HEK293T (cell line): ENCODE data around the gene TCF12.

ENCODE experiments used
- CTCF ChIA-PET: fragments of 350-600 bp; formaldehyde crosslinking; extraction: SDS; loops from one replicate; lab custom pipeline; 2021; ENCODE audit warnings: antibody characterized with exemption, inconsistent platforms; lab: Yijun Ruan, JAX
- POLR2A ChIA-PET: fragments of 350-600 bp; formaldehyde crosslinking; extraction: SDS; loops from one replicate; lab custom pipeline; 2020; ENCODE audit warnings: antibody characterized with exemption, inconsistent platforms; lab: Yijun Ruan, JAX
- DNase-seq: peaks from one replicate; pipeline ENCODE4 v3.0.0; 2012; ENCODE audit warnings: mixed read lengths; ENCODE audit errors: extremely low spot score
- ARNT ChIP-seq: fragments of 450-650 bp; IDR thresholded peaks from 2 replicates; pipeline ENCODE4 v1.6.1; 2017; ENCODE audit warnings: mild to moderate bottlenecking
- BHLHE40 ChIP-seq: fragments of 450-650 bp; IDR thresholded peaks from 2 replicates; pipeline ENCODE4 v1.6.1; 2016; ENCODE audit warnings: mild to moderate bottlenecking, moderate library complexity, borderline replicate concordance
- CTBP1 ChIP-seq: fragments of 450-650 bp; IDR thresholded peaks from 2 replicates; pipeline ENCODE4 v1.6.1; 2016; ENCODE audit warnings: borderline replicate concordance
- ELF4 ChIP-seq: fragments of 450-650 bp; IDR thresholded peaks from 2 replicates; pipeline ENCODE4 v1.6.1; 2017; ENCODE audit warnings: antibody characterized with exemption
- FOXA1 ChIP-seq: fragments of 450-650 bp; IDR thresholded peaks from 2 replicates; pipeline ENCODE4 v1.6.1; 2016; ENCODE audit warnings: mild to moderate bottlenecking
- FOXK2 ChIP-seq: fragments of 450-650 bp; IDR thresholded peaks from 2 replicates; pipeline ENCODE4 v1.6.1; 2016; ENCODE audit warnings: mild to moderate bottlenecking
- FOXM1 ChIP-seq: fragments of 450-650 bp; IDR thresholded peaks from 2 replicates; pipeline ENCODE4 v1.6.1; 2017; ENCODE audit warnings: mild to moderate bottlenecking, borderline replicate concordance
- HDGF ChIP-seq: fragments of 450-650 bp; IDR thresholded peaks from 2 replicates; pipeline ENCODE4 v1.6.1; 2017; ENCODE audit warnings: antibody characterized with exemption, borderline replicate concordance
- L3MBTL2 ChIP-seq: fragments of 450-650 bp; conservative IDR thresholded peaks from 2 replicates; pipeline ENCODE4 v1.6.1; 2016; ENCODE audit warnings: mild to moderate bottlenecking
- LEF1 ChIP-seq: fragments of 450-650 bp; IDR thresholded peaks from 2 replicates; pipeline ENCODE4 v1.6.1; 2017; ENCODE audit warnings: mild to moderate bottlenecking, borderline replicate concordance
- NFRKB ChIP-seq: fragments of 450-650 bp; IDR thresholded peaks from 2 replicates; pipeline ENCODE4 v1.6.1; 2016; ENCODE audit warnings: mild to moderate bottlenecking, moderate library complexity
- SP1 ChIP-seq: fragments of 450-650 bp; IDR thresholded peaks from 2 replicates; pipeline ENCODE4 v1.6.1; 2017
- SUZ12 ChIP-seq: fragments of 450-650 bp; IDR thresholded peaks from 2 replicates; pipeline ENCODE4 v1.6.1; 2016; ENCODE audit warnings: mild to moderate bottlenecking
- TARDBP ChIP-seq: fragments of 450-650 bp; IDR thresholded peaks from 2 replicates; pipeline ENCODE4 v1.6.1; 2016
- ZNF384 ChIP-seq: fragments of 450-650 bp; IDR thresholded peaks from 2 replicates; pipeline ENCODE4 v1.6.1; 2016
- TF ChIP-seq, protein P1 (sequence below): fragments of 450-650 bp; IDR thresholded peaks from 2 replicates; pipeline ENCODE4 v1.6.1; 2016

Gene TCF12

DNA sequence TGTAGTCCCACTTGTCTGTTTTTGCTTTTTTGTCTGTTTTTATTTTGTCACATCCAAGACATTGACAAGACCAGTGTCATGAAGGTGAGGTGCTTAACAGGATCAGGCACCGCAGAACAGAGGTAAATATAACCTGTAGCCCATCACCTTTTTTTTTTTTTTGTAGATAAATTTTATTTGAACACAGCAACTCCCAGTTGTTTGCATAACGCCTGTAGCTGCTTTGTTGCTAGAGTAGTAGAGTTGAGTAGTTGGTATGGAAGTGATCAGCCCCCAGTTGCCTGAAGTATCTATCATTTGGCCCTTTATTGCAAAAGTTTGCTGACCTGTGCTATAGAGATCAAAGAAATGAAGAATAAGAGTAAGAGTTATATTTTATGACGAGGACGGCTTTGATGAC, 135.0 kb downstream of the TCF12 start:
- TF ChIP-seq FOXM1 (no peak), SP1 (no peak), L3MBTL2 (no peak), FOXA1 (no peak), ARNT (no peak), CTBP1 (no peak), LEF1 (no peak), BHLHE40 (no peak), SUZ12 (no peak), NFRKB (no peak), ELF4 (no peak), TARDBP (no peak), ZNF384 (no peak), HDGF (no peak), FOXK2 (no peak)
- TF ChIP-seq, protein P1, sequence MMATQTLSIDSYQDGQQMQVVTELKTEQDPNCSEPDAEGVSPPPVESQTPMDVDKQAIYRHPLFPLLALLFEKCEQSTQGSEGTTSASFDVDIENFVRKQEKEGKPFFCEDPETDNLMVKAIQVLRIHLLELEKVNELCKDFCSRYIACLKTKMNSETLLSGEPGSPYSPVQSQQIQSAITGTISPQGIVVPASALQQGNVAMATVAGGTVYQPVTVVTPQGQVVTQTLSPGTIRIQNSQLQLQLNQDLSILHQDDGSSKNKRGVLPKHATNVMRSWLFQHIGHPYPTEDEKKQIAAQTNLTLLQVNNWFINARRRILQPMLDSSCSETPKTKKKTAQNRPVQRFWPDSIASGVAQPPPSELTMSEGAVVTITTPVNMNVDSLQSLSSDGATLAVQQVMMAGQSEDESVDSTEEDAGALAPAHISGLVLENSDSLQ: no peak
- CTCF ChIA-PET: no interaction called here
- no peak for DNase-seq
- POLR2A ChIA-PET: no interaction called here

DNA sequence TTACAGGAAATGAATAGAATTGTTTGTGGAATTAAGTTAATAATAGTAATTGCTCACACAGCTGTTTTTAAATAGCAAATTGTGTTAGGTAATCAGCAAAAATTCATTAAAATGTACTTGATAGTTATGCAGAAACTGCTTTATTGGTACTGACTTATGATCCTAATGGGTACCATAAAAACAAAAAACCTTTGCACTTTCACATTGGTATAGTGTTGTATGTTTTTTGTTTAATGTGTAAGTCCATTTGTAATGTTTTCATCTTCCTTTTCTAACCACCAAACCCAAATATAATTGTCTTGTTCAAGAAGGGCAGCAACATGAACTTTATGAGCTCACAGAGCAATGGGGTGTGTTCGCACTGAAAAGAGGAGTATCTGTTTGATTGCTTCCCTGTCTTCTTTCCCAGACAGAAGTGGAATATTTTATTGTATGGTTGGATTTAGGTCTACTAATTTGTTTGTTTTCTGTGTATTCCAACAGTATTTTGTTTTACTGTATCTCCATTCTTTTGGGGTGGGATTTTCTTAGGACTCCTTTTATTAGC, 135.8 kb downstream of the TCF12 start:
- CTCF ChIA-PET: no interaction called here
- TF ChIP-seq ARNT (no peak), FOXA1 (no peak), L3MBTL2 (no peak), TARDBP (no peak), SUZ12 (no peak), FOXM1 (no peak), ZNF384 (no peak), ELF4 (no peak), LEF1 (no peak), SP1 (no peak), NFRKB (no peak), BHLHE40 (no peak), CTBP1 (no peak)
- TF ChIP-seq, protein P1: no peak

DNA sequence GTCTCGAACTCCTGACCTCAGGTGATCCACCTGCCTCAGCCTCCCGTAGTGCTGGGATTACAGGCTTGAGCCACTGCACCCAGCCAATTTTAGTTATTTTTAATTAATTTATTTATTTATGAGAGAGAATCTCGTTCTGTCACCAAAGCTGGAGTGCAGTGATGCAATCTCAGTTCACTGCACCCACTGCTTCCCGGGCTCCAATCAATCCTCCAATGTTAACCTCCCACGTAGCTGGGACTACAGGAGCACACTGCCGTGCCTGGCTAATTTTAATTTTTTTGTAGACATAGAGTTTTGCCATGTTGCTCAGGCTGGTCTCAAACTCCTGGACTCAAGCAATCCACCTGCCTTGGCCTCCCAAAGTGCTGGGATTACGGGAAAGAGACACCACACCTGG, 137.9 kb downstream of the TCF12 start:
- CTCF ChIA-PET: no interaction called here
- no peak for DNase-seq
- POLR2A ChIA-PET: no interaction called here
- TF ChIP-seq, protein P1: no peak
- TF ChIP-seq HDGF (no peak), TARDBP (no peak), ARNT (no peak), SUZ12 (no peak), FOXM1 (no peak), ELF4 (no peak), FOXA1 (no peak), NFRKB (no peak), SP1 (no peak), BHLHE40 (no peak), ZNF384 (no peak)

More for the DNA sequence above, 135.8 kb downstream of the TCF12 start:
- DNase-seq: no peak
- POLR2A ChIA-PET: no interaction called here

DNA sequence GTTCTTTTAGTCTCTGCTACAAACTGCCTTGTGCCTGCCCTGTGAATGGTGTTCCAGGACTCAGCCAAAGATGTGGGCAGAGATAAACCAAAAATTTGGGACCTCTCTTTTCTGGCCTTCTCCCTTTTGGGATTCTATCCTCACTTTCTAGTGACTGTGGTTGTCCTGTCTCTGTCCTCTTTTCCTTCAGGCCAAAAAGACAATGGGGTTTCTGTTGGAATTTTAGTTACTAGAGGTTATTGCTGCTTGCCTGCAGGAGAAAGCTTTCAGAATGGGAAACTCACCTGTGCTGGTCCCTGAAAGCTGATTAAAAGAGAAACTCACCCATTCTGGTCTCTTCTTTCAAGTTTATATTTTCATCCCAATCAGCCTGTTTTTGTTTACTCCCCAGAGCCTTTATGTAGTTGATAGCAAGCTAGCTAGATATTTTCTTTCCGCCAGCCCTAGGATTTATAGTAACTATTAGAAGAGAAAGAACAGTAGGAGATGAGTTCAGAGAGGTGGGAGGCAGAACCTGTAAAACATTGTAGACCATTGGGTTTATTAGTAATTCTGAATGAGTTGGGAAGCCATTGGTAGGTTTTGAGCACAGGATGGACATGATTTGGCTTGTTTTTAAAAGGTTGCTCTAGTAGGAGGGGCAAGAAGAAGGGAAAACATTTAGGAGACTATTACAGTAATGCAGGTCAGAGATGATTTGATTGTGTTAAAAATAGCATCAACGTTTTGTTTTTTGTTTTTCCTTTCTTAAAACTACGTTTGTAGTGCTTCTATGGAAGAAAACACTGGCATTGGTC, 138.9 kb downstream of the TCF12 start:
- TF ChIP-seq, protein P1: no peak
- TF ChIP-seq NFRKB (no peak), TARDBP (no peak), FOXM1 (no peak), HDGF (no peak), CTBP1 (no peak), SP1 (no peak), FOXA1 (no peak), FOXK2 (no peak), BHLHE40 (no peak), LEF1 (no peak), SUZ12 (no peak)
- DNase-seq: no peak
- POLR2A ChIA-PET: no interaction called here
- CTCF ChIA-PET: no interaction called here

DNA sequence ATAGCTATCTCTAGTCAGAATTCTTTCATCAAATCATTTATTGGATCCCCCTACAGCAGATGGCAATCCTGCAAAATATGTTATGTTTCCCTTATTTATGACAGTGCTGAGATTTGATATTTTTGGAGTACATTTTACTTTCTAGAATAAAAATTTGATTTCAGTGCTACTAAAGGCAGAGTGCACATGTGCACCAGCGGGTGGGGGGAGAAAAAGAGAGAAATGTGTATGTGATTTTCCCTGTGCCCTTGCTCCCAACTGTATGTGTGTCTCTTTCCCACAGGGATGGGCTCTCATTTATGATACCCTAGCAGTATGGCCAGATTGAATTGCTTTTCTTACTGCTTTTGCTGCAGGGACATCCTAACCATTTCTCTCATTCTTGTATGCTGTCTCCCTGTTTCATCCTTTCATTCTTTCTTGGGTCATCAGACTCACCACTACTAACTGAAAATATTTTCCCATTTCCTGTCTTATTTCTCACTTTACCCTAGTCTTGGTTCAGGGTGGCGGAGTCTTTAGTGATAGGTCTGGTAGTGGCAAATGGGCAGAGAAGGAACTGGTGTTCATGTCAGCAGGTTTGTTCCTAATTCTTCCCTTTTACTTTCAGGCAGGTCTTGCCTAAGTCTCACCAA, 140.7 kb downstream of the TCF12 start:
- POLR2A ChIA-PET: no interaction called here
- CTCF ChIA-PET: no interaction called here

More for the DNA sequence above, 140.7 kb downstream of the TCF12 start:
- no peak for DNase-seq
- no peak for TF ChIP-seq ELF4
- TF ChIP-seq FOXK2: no peak
- no peak for TF ChIP-seq L3MBTL2
- TF ChIP-seq BHLHE40: no peak
- TF ChIP-seq SP1: no peak
- no peak for TF ChIP-seq HDGF
- no peak for TF ChIP-seq LEF1
- no peak for TF ChIP-seq ZNF384
- TF ChIP-seq ARNT: no peak
- TF ChIP-seq, protein P1: no peak
- no peak for TF ChIP-seq FOXA1
- no peak for TF ChIP-seq FOXM1
